Right kidney (tissue), 1 donor: ENCODE results near the gene ZNF213.
A peak's percentile ranks its signal among the peaks of the same experiment; 100 is the strongest.
"Not testable (repeated sequence)": the region's sequence is repeated elsewhere in the genome, so short reads cannot be mapped to it uniquely, and the experiment has no call there.

Experiments
- DNase-seq: peaks from one replicate; pipeline ENCODE4 v3.0.0-alpha.2; 2016

Gene ZNF213

GRCh38 chr16:3148256-3149192 is 13.7 kb downstream of the ZNF213 start:
- DNase-seq = no peak

- DNase-seq = no peak
Observed at GRCh38 chr16:3149193-3149530, 14.3 kb downstream of the ZNF213 start.

GRCh38 chr16:3149630-3150345 is 15.0 kb downstream of the ZNF213 start:
- peak; percentile 84 for DNase-seq

GRCh38 chr16:3150346-3151218 is 15.8 kb downstream of the ZNF213 start:
- DNase-seq = peak; percentile 95

GRCh38 chr16:3152027-3152276 is 17.1 kb downstream of the ZNF213 start:
- DNase-seq = no peak

- DNase-seq = peak; percentile 75
Observed at GRCh38 chr16:3152277-3152990, 17.6 kb downstream of the ZNF213 start.

- no peak for DNase-seq
Observed at GRCh38 chr16:3152991-3153368, 18.2 kb downstream of the ZNF213 start.

GRCh38 chr16:3155181-3155580 is 20.4 kb downstream of the ZNF213 start:
- no peak for DNase-seq

GRCh38 chr16:3155972-3156371 is 21.1 kb downstream of the ZNF213 start:
- DNase-seq = no peak

GRCh38 chr16:3157229-3158025 is 22.6 kb downstream of the ZNF213 start:
- DNase-seq = peak; percentile 72

- no peak for DNase-seq
Observed at GRCh38 chr16:3158026-3158509, 23.2 kb downstream of the ZNF213 start.

GRCh38 chr16:3158510-3159314 is 23.9 kb downstream of the ZNF213 start:
- peak; percentile 76 for DNase-seq

GRCh38 chr16:3161235-3162018 is 26.6 kb downstream of the ZNF213 start:
- no peak for DNase-seq

GRCh38 chr16:3164121-3164991 is 29.5 kb downstream of the ZNF213 start:
- DNase-seq = no peak

GRCh38 chr16:3165111-3165822 is 30.4 kb downstream of the ZNF213 start:
- DNase-seq = no peak

- no peak for DNase-seq
Observed at GRCh38 chr16:3166505-3166886, 31.7 kb downstream of the ZNF213 start.

- DNase-seq = not testable (repeated sequence)
Observed at GRCh38 chr16:3168729-3169128, 33.9 kb downstream of the ZNF213 start.
